Suprapubic skin (tissue), 4 donors: ENCODE data around the gene TSPYL2. TPM values are rescaled to one million over a fixed set of nuclear protein-coding genes. Genes with fewer than 3 reads are reported as not detected.

Experiments
- DNase-seq, 2 donors: peaks; one replicate each; pipeline ENCODE4 v3.0.0-alpha.2; 2019; ENCODE audit warnings: low spot score in 2 of 2
- H3K27ac ChIP-seq: fragments of 200-600 bp; sonication (generic); one replicate; pipeline ENCODE4 v1.5.1; 2019
- H3K27me3 ChIP-seq: fragments of 200-600 bp; sonication (generic); one replicate; pipeline ENCODE4 v1.5.1; 2019
- H3K36me3 ChIP-seq: fragments of 200-600 bp; sonication (generic); one replicate; pipeline ENCODE4 v1.5.1; 2019
- H3K4me1 ChIP-seq: fragments of 200-600 bp; sonication (generic); one replicate; pipeline ENCODE4 v1.5.1; 2019
- H3K4me3 ChIP-seq: fragments of 200-600 bp; sonication (generic); one replicate; pipeline ENCODE4 v1.5.1; 2019; ENCODE audit warnings: mild to moderate bottlenecking
- H3K9me3 ChIP-seq: fragments of 200-600 bp; sonication (generic); one replicate; pipeline ENCODE4 v1.5.1; 2019
- EP300 ChIP-seq: sonication (generic); formaldehyde crosslinking; IDR thresholded peaks from one replicate; pipeline ENCODE4 v1.6.1; 2017; ENCODE audit warnings: antibody characterized with exemption
- POLR2A ChIP-seq, 2 donors: fragments of 450-650 bp; IDR thresholded peaks; one replicate each; pipeline ENCODE4 v1.6.1; 2017; ENCODE audit warnings: antibody characterized with exemption in 2 of 2, mild to moderate bottlenecking in 2 of 2, moderate library complexity in 2 of 2
- POLR2AphosphoS5 ChIP-seq, 3 donors: sonication (generic); formaldehyde crosslinking; IDR thresholded peaks; one replicate each; pipeline ENCODE4 v1.6.1; 2017; ENCODE audit warnings: antibody characterized with exemption in 3 of 3
- WGBS: methylation state at CpG from one replicate; pipeline ENCODE4 v1.1.5; 2018; 5-methylcytosine and 5-hydroxymethylcytosine counted together
- total RNA-seq, 4 donors: library from RNA; depleted of rRNA; stranded (reverse); fragments of >200 nt; gene quantifications; one replicate each; pipeline ENCODE4 v1.1.0, GENCODE V29; 2016
- TF ChIP-seq, protein P1 (sequence below), 2 donors: fragments of 200-600 bp in 1 of 2; fragments of 450-650 bp in 1 of 2; sonication (generic) in 1 of 2; IDR thresholded peaks; one replicate each; pipeline ENCODE4 v1.5.1; 2016 to 2019; ENCODE audit warnings: antibody characterized with exemption in 2 of 2, mild to moderate bottlenecking in 1 of 2, moderate library complexity in 1 of 2

TSPYL2 gene
- total RNA-seq, 4 donors from 2014 or later = 29.4 to 60.7 (median 48.4) TPM

DNA sequence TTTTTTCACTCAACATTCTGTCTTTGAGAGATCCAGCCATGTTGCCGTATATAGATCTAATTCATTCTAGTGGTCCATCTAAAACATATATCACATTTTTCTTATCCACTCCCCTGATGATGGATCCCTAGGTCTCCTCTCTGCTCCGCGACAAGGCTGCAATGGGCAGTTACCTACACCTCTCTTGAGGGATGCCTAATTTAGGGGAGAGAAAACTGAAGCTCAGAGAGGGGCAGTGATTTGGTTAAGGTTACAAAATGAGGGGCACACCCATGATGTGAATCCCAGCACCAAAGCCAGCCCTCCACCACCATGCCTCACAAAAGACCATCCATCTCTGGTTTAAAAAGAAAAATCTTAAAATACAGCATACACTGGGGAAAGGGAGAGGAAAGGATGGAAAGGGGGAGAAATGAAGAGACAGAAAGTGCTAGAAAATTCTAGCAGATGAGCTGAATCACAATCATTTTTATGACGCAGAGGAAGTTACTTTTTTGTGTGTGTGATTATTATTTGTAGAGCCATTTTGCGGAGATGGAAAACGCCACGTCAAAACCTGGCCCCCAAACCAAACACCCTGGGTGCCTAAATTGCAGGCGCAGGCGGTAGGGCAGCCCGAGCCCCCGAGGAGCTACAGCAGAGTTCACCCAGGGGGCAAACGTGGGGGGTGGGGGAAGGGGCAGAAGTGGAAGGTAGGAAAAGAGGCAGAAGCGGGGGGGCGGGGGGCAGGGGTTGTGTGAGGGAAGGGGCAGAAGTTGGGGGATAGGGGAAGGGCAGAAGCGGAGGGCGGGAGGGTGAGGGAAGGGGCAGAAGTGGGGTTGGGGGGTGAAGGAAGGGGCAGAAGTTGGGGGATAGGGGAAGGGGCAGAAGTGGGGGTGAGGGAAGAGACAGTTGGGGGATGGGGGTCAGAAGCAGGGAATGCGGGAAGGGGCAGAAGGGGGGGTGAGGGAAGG lies 1.3 kb upstream of the TSPYL2 start:
- Histone ChIP-seq H3K27ac (peak overlapping the region; percentile 92), H3K4me1 (peaks cover 13% of the 10 kb centered on the region), H3K27me3 (no peaks in the 10 kb centered on the region), H3K4me3 (peak overlapping the region; percentile 77), H3K9me3 (no peaks in the 10 kb centered on the region), H3K36me3 (peaks cover 14% of the 10 kb centered on the region)
- 38% methylated on average over 10 of the region's 17 CpGs for WGBS
- peak in 1 of 2 donors; percentile 49 for DNase-seq
- TF ChIP-seq EP300 (no peak), POLR2AphosphoS5 (IDR thresholded peaks at IDR 0.05) (no peak), POLR2A (IDR thresholded peaks at IDR 0.05) (no peak)
- TF ChIP-seq, protein P1, sequence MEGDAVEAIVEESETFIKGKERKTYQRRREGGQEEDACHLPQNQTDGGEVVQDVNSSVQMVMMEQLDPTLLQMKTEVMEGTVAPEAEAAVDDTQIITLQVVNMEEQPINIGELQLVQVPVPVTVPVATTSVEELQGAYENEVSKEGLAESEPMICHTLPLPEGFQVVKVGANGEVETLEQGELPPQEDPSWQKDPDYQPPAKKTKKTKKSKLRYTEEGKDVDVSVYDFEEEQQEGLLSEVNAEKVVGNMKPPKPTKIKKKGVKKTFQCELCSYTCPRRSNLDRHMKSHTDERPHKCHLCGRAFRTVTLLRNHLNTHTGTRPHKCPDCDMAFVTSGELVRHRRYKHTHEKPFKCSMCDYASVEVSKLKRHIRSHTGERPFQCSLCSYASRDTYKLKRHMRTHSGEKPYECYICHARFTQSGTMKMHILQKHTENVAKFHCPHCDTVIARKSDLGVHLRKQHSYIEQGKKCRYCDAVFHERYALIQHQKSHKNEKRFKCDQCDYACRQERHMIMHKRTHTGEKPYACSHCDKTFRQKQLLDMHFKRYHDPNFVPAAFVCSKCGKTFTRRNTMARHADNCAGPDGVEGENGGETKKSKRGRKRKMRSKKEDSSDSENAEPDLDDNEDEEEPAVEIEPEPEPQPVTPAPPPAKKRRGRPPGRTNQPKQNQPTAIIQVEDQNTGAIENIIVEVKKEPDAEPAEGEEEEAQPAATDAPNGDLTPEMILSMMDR (IDR thresholded peaks at IDR 0.05) = no peak

DNA sequence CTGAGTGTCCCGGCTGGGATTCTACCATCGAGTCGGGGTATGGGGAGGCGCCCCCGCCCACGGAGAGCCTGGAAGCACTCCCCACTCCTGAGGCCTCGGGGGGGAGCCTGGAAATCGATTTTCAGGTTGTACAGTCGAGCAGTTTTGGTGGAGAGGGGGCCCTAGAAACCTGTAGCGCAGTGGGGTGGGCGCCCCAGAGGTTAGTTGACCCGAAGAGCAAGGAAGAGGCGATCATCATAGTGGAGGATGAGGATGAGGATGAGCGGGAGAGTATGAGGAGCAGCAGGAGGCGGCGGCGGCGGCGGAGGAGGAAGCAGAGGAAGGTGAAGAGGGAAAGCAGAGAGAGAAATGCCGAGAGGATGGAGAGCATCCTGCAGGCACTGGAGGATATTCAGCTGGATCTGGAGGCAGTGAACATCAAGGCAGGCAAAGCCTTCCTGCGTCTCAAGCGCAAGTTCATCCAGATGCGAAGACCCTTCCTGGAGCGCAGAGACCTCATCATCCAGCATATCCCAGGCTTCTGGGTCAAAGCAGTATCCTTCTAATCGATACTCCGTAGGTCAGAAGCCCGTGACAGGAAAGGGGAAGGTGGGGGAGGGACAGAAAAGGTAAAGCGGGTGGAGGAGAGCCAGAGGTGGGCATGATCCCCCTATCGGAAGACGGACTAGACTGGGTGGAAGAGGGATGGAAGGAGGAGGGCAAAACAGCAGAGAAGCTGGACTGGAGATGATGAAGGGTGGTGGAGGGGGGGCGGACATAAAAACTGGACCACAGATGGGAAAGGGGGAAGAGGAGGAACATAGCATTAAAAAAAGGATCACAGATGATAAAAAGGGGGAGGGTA lies 828 bp downstream of the TSPYL2 start:
- WGBS = 35% methylated on average over 30 of the region's 31 CpGs

DNA sequence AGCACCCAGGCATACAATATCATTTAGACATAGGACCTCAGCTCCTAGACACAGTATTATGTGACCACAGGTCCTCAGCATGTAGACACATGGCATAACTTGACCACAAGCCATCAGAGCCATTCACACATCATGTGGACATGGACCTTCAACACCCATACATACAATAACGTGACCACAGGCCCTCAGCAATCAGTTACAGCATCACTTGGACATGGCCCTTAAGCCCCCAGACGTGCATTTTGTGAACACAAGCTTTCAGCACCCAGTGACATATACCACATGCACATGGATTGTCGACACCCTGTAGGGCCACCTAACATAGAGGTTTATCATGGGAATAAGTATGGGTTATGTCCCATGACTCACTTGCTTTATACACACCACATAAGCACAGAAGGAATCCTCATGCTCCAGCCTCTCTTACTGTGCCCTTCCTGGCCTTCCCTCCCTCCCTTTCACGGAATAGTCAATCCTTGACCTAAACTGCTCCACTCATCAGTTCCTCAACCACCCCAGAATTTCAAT lies 1.9 kb downstream of the TSPYL2 start:
- TF ChIP-seq POLR2AphosphoS5 (IDR thresholded peaks at IDR 0.05) (no peak), POLR2A (IDR thresholded peaks at IDR 0.05) (no peak), EP300 (no peak)
- TF ChIP-seq, protein P1 (IDR thresholded peaks at IDR 0.05) = no peak
- Histone ChIP-seq H3K4me3 (peak overlapping the region; percentile 77), H3K27ac (no peak overlapping the region), H3K4me1 (peaks cover 36% of the 10 kb centered on the region), H3K9me3 (no peaks in the 10 kb centered on the region), H3K36me3 (peaks cover 15% of the 10 kb centered on the region), H3K27me3 (no peaks in the 10 kb centered on the region)
- DNase-seq = no peak
- WGBS = 60% methylated on average over 4 of the region's 4 CpGs

More for the DNA sequence above, 828 bp downstream of the TSPYL2 start:
- Histone ChIP-seq H3K9me3 (no peaks in the 10 kb centered on the region), H3K27ac (peak overlapping the region; percentile 92), H3K27me3 (no peaks in the 10 kb centered on the region), H3K36me3 (peaks cover 15% of the 10 kb centered on the region), H3K4me3 (peak overlapping the region; percentile 77), H3K4me1 (peaks cover 31% of the 10 kb centered on the region)
- no peak for TF ChIP-seq POLR2A (IDR thresholded peaks at IDR 0.05)
- DNase-seq = peak in 1 of 2 donors; percentile 74

DNA sequence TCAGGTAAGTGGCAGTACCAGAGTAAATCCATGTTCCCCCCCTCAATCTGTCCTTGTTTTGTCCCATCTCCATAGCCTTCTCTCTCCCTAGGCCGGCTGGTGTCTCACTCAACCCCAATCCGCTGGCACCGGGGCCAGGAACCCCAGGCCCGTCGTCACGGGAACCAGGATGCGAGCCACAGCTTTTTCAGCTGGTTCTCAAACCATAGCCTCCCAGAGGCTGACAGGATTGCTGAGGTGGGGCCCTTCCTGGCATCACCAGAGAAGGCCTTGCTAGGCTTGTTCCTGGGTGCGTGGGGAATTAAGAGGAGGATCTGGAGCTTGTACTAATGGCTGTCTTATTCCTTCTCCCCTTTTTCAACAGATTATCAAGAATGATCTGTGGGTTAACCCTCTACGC lies 2.7 kb downstream of the TSPYL2 start:
- TF ChIP-seq POLR2AphosphoS5 (IDR thresholded peaks at IDR 0.05) = no peak
- no peak for TF ChIP-seq EP300
- Histone ChIP-seq H3K27ac (no peak overlapping the region), H3K4me1 (peaks cover 36% of the 10 kb centered on the region), H3K9me3 (no peaks in the 10 kb centered on the region), H3K36me3 (peaks cover 15% of the 10 kb centered on the region), H3K27me3 (no peaks in the 10 kb centered on the region), H3K4me3 (peak overlapping the region; percentile 77)
- WGBS = 83% methylated on average over 9 of the region's 9 CpGs
- DNase-seq = no peak

DNA sequence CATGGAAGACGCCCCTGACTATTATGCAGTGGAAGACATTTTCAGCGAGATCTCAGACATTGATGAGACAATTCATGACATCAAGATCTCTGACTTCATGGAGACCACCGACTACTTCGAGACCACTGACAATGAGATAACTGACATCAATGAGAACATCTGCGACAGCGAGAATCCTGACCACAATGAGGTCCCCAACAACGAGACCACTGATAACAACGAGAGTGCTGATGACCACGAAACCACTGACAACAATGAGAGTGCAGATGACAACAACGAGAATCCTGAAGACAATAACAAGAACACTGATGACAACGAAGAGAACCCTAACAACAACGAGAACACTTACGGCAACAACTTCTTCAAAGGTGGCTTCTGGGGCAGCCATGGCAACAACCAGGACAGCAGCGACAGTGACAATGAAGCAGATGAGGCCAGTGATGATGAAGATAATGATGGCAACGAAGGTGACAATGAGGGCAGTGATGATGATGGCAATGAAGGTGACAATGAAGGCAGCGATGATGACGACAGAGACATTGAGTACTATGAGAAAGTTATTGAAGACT lies 3.6 kb downstream of the TSPYL2 start:
- peaks cover 15% of the 10 kb centered on the region for H3K36me3 ChIP-seq
- no peaks in the 10 kb centered on the region for H3K27me3 ChIP-seq
- DNase-seq = no peak
- peaks cover 36% of the 10 kb centered on the region for H3K4me1 ChIP-seq
- TF ChIP-seq POLR2AphosphoS5 (IDR thresholded peaks at IDR 0.05) = no peak
- no peak for TF ChIP-seq POLR2A (IDR thresholded peaks at IDR 0.05)
- TF ChIP-seq, protein P1 (IDR thresholded peaks at IDR 0.05) = no peak
- no peak for TF ChIP-seq EP300
- peak overlapping the region; percentile 12 for H3K4me3 ChIP-seq
- 82% methylated on average over 17 of the region's 17 CpGs for WGBS
- H3K9me3 ChIP-seq = no peaks in the 10 kb centered on the region
- H3K27ac ChIP-seq = peak overlapping the region; percentile 34
